ENCODE measurements around the gene WDR33.

The WDR33 gene

DNA sequence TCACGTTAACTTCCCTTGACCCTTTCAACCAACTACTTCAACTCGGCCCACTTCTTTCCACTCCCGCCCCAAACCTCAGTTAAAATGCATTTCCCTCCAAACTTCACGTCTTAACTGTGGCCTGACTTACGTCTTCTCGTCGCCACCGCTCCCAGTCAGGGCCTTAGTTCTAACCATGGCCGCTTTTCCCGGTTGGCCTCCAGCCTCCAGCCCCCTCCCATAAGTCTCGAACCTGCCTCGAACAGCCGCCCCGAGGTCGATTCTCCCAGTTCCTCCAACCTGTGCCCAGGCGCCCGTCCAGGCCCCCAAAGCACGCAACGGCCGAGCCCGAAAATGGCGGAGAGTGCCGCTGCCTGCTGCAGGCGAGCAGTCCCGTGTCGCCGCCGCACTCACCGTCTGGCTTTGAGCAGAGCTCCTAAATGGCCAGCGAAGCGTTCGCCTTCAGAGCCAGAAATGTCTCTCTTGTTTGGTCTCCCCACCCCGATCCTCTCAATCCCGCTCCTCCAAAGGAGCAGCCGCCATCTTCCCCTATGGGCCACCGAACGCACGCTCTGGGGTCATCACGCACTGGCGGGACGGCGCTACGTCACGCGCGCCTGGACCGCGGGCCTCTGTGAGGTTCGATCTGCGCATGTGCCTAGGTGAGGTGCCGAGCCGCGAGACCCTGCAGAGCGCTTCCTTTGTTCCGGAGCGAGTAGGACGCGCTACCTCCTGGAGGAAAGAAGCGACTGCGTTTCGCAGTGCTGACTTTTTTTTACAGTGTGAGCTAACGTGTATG, at the start of gene WDR33:
Gene WDR33 (minus strand): TSS at position 553 of the 778 bp plus-strand sequence. CDS start 40,190 bp downstream, outside the sequence.
- no peaks in the 10 kb centered on the region for H3K4me1 ChIP-seq (ENCODE audit: control insufficient read depth, insufficient read depth, low read length)
- H3K9me3 ChIP-seq (ENCODE audit: control insufficient read depth in 2 of 2, low read length in 2 of 2): no peaks in the 10 kb centered on the region
- no peaks in the 10 kb centered on the region for H3K27me3 ChIP-seq (ENCODE audit: control insufficient read depth in 1 of 2, insufficient read depth in 2 of 2, low read length in 2 of 2)
- no peaks in the 10 kb centered on the region for H3K36me3 ChIP-seq (ENCODE audit: control insufficient read depth in 2 of 2, insufficient read depth in 2 of 2, low read length in 2 of 2)
- H3K4me3 ChIP-seq (ENCODE audit: low read length in 2 of 2): peak within 1 kb of the TSS; percentile 66 to 98
- peak within 1 kb of the TSS; percentile 92 for H3K27ac ChIP-seq (ENCODE audit: low read length)
- peak within 1 kb of the TSS; percentile 95 to 96 for H3K9ac ChIP-seq (ENCODE audit: low read length in 2 of 2)

DNA sequence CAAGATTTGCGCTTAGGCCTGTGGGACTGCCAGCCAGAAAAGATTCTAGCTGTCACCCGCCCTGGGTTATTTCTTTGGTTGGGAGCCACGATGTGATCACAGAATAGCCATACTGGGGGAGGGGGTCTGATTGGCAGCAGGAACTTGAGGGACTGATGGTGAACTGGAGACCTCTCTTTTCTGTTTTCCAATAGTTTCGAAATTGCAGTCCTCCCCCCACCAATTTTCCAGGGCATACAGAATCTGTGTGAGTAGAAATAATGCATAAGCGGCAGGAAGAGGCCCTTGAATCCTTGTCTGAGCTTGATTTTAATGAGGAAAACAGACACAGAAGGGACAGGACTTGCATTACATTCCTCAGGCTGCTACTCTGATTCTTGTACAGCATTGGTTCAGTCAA, 49.2 kb upstream of the WDR33 start:
- H3K27me3 ChIP-seq (ENCODE audit: control insufficient read depth in 1 of 2, insufficient read depth in 2 of 2, low read length in 2 of 2): no peaks in the 10 kb centered on the region
- peaks cover 15 to 21% of the 10 kb centered on the region in 2 donors for H3K36me3 ChIP-seq (ENCODE audit: control insufficient read depth in 2 of 2, insufficient read depth in 2 of 2, low read length in 2 of 2)
- H3K4me3 ChIP-seq (ENCODE audit: low read length in 2 of 2): no peak overlapping the region
- H3K4me1 ChIP-seq (ENCODE audit: control insufficient read depth, insufficient read depth, low read length): peaks cover 15% of the 10 kb centered on the region
- no peak overlapping the region for H3K27ac ChIP-seq (ENCODE audit: low read length)
- no peak overlapping the region for H3K9ac ChIP-seq (ENCODE audit: low read length in 2 of 2)
- H3K9me3 ChIP-seq (ENCODE audit: control insufficient read depth in 2 of 2, low read length in 2 of 2): no peaks in the 10 kb centered on the region

DNA sequence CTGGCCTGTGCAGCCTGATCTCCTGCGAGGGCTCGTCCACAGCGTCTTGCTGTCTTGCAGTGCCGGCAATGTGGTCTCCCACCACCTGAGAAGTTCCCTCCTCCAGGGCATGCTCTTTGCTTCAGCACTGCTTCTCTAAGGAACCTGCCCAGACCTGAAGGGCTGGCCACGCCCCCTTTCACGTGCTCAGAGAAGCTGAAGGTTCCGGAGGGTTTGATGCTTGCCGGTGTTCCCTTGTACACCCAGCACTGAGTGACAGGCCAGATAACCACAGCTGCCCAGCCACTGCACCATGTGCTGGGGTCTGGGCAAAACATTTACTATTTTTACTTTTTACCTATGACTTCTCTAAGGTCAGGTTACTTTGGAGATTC, 48.7 kb upstream of the WDR33 start:
- peaks cover 15% of the 10 kb centered on the region for H3K4me1 ChIP-seq (ENCODE audit: control insufficient read depth, insufficient read depth, low read length)
- no peak overlapping the region for H3K9ac ChIP-seq (ENCODE audit: low read length in 2 of 2)
- H3K4me3 ChIP-seq (ENCODE audit: low read length in 2 of 2): no peak overlapping the region
- H3K27ac ChIP-seq (ENCODE audit: low read length): no peak overlapping the region
- H3K9me3 ChIP-seq (ENCODE audit: control insufficient read depth in 2 of 2, low read length in 2 of 2): no peaks in the 10 kb centered on the region
- H3K27me3 ChIP-seq (ENCODE audit: control insufficient read depth in 1 of 2, insufficient read depth in 2 of 2, low read length in 2 of 2): no peaks in the 10 kb centered on the region
- H3K36me3 ChIP-seq (ENCODE audit: control insufficient read depth in 2 of 2, insufficient read depth in 2 of 2, low read length in 2 of 2): peaks cover 11 to 17% of the 10 kb centered on the region in 2 donors

DNA sequence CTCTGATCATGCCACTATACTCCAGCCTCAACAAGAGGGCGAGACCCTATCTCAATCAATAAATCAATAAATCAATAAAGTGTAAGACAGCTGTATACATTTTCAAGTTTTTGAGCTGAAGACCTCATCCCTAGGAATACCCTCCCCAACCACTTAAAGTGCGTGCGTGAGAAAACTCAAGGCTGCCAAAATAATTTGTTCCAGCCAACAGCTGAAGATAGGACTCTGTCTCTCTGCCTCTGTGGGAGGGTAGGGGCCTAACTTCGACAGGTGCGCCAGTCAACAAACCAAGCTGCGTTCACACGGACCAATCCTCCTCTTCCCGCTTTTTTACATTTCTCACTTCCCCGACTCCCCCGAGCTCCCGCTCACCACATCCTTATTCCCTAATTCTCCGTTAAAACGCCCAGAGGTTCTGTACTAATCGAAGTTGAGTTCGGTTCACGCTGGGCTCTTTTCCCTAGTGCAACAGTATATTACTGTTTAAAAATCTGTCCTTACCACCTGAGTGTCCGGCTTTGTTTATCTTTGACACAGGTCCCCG, 46.4 kb upstream of the WDR33 start:
- Histone ChIP-seq H3K27ac (ENCODE audit: low read length) (peak overlapping the region; percentile 41), H3K9ac (ENCODE audit: low read length in 2 of 2) (peak overlapping the region; percentile 84 to 94), H3K4me3 (ENCODE audit: low read length in 2 of 2) (peak overlapping the region; percentile 67 to 91), H3K9me3 (ENCODE audit: control insufficient read depth in 2 of 2, low read length in 2 of 2) (no peaks in the 10 kb centered on the region), H3K4me1 (ENCODE audit: control insufficient read depth, insufficient read depth, low read length) (peaks cover 15% of the 10 kb centered on the region), H3K27me3 (ENCODE audit: control insufficient read depth in 1 of 2, insufficient read depth in 2 of 2, low read length in 2 of 2) (no peaks in the 10 kb centered on the region), H3K36me3 (ENCODE audit: control insufficient read depth in 2 of 2, insufficient read depth in 2 of 2, low read length in 2 of 2) (no peaks in the 10 kb centered on the region)

DNA sequence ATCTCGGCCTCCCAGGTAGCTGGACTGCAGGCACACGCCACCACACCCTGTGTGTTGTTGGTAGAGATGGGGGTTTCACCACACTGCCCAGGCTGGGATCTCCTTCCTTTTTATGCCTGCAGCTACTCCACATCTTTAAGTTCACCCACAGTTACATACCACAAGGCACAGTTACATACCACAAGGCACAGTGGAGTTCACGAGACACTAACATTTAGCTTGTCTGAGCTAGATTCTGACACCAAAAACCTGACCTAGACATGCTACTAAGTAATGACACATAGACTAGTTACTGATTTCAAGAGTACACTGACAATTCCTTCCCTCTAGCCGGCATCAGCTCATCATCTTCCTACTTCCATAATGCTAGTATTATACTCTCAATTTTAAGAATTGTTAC, 42.7 kb upstream of the WDR33 start:
- Histone ChIP-seq H3K27me3 (ENCODE audit: control insufficient read depth in 1 of 2, insufficient read depth in 2 of 2, low read length in 2 of 2) (no peaks in the 10 kb centered on the region), H3K27ac (ENCODE audit: low read length) (no peak overlapping the region), H3K36me3 (ENCODE audit: control insufficient read depth in 2 of 2, insufficient read depth in 2 of 2, low read length in 2 of 2) (peaks cover 7 to 8% of the 10 kb centered on the region in 2 donors), H3K9ac (ENCODE audit: low read length in 2 of 2) (no peak overlapping the region), H3K4me3 (ENCODE audit: low read length in 2 of 2) (no peak overlapping the region), H3K4me1 (ENCODE audit: control insufficient read depth, insufficient read depth, low read length) (peaks cover 15% of the 10 kb centered on the region), H3K9me3 (ENCODE audit: control insufficient read depth in 2 of 2, low read length in 2 of 2) (no peaks in the 10 kb centered on the region)

DNA sequence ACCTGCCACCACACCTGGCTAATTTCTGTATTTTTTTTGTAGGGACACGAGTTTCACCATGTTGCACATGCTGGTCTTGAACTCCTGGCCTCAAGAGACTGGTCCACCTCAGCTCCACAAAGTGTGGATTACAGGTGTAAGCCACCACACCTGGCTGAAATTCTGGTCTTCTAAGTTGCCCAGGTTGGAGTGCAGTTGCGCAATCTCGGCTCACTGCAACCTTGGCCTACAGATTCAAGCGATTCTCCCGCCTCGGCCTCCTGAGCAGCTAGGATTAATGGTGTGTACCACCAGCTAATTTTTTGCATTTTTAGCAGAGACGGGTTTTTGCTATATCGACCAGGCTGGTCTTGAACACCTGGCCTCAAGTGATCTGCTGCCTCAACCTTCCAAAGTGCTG, 41.4 kb upstream of the WDR33 start:
- Histone ChIP-seq H3K36me3 (ENCODE audit: control insufficient read depth in 2 of 2, insufficient read depth in 2 of 2, low read length in 2 of 2) (peaks cover 12 to 13% of the 10 kb centered on the region in 2 donors), H3K9me3 (ENCODE audit: control insufficient read depth in 2 of 2, low read length in 2 of 2) (no peaks in the 10 kb centered on the region), H3K27ac (ENCODE audit: low read length) (no peak overlapping the region), H3K27me3 (ENCODE audit: control insufficient read depth in 1 of 2, insufficient read depth in 2 of 2, low read length in 2 of 2) (no peaks in the 10 kb centered on the region), H3K4me1 (ENCODE audit: control insufficient read depth, insufficient read depth, low read length) (peaks cover 12% of the 10 kb centered on the region), H3K9ac (ENCODE audit: low read length in 2 of 2) (no peak overlapping the region), H3K4me3 (ENCODE audit: low read length in 2 of 2) (no peak overlapping the region)

DNA sequence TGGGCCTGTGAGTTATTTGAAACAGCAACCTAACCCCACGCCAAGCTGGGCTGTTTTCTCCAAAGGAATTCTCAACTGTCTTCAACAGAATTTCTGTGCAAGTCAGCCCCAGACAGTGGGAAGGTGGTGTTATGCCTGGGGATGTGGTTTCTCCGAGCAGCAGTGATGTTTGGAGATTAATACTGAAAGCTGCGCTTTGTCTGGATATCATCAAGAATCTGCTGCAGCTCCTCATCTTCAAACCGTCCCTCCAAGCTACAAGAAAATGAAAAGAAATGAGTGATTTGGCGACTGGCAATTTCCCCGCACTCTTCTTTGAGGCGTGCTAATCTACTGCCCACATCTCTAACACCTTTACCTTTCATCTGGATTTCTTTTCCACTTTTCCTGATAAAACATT, 37.0 kb upstream of the WDR33 start:
- no peak overlapping the region for H3K27ac ChIP-seq (ENCODE audit: low read length)
- no peaks in the 10 kb centered on the region for H3K4me1 ChIP-seq (ENCODE audit: control insufficient read depth, insufficient read depth, low read length)
- H3K27me3 ChIP-seq (ENCODE audit: control insufficient read depth in 1 of 2, insufficient read depth in 2 of 2, low read length in 2 of 2): no peaks in the 10 kb centered on the region
- H3K9me3 ChIP-seq (ENCODE audit: control insufficient read depth in 2 of 2, low read length in 2 of 2): no peaks in the 10 kb centered on the region
- no peak overlapping the region for H3K4me3 ChIP-seq (ENCODE audit: low read length in 2 of 2)
- H3K36me3 ChIP-seq (ENCODE audit: control insufficient read depth in 2 of 2, insufficient read depth in 2 of 2, low read length in 2 of 2): peaks cover 24 to 30% of the 10 kb centered on the region in 2 donors
- H3K9ac ChIP-seq (ENCODE audit: low read length in 2 of 2): no peak overlapping the region

DNA sequence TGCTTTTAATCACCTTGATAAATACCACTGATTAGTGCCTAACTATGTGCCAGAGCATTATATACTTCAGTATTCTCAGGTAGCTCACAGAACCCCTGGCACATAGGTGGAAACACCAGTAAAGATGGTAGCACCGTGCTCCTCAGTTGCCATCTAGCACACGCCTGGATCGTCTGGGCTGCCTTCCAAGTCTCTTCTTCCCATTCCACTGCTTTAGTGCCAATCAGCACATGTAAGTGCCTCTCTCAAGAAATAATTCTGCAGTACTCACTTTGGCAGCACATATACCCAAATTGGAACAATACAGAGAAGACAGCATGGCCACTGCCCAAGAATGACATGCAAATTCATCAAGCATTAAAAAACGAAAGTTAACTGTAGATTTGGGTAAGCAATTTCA, 34.0 kb upstream of the WDR33 start:
- Histone ChIP-seq H3K4me3 (ENCODE audit: low read length in 2 of 2) (no peak overlapping the region), H3K27ac (ENCODE audit: low read length) (no peak overlapping the region), H3K36me3 (ENCODE audit: control insufficient read depth in 2 of 2, insufficient read depth in 2 of 2, low read length in 2 of 2) (peaks cover 21 to 26% of the 10 kb centered on the region in 2 donors), H3K9ac (ENCODE audit: low read length in 2 of 2) (no peak overlapping the region), H3K9me3 (ENCODE audit: control insufficient read depth in 2 of 2, low read length in 2 of 2) (no peaks in the 10 kb centered on the region), H3K27me3 (ENCODE audit: control insufficient read depth in 1 of 2, insufficient read depth in 2 of 2, low read length in 2 of 2) (no peaks in the 10 kb centered on the region), H3K4me1 (ENCODE audit: control insufficient read depth, insufficient read depth, low read length) (no peaks in the 10 kb centered on the region)

DNA sequence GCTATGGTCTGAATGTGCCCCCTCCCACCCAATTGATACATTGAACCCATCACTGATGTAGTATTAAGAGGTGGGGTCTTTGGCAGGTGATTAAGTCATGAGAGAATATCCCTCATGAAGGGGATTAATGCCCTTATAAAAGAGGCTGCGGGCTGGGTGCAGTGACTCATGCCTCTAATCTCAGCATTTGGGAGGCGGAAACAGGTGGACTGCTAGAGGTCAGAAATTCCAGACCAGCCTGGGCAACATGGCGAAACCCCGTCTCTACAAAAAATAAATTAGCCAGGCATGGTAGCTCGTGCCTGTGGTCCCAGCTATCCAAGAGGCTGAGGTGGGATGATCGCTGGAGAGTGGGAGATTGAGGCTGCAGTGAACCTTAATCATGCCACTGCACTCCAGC, 32.7 kb upstream of the WDR33 start:
- Histone ChIP-seq H3K4me1 (ENCODE audit: control insufficient read depth, insufficient read depth, low read length) (no peaks in the 10 kb centered on the region), H3K36me3 (ENCODE audit: control insufficient read depth in 2 of 2, insufficient read depth in 2 of 2, low read length in 2 of 2) (peaks cover 16 to 23% of the 10 kb centered on the region in 2 donors), H3K4me3 (ENCODE audit: low read length in 2 of 2) (no peak overlapping the region), H3K27ac (ENCODE audit: low read length) (no peak overlapping the region), H3K27me3 (ENCODE audit: control insufficient read depth in 1 of 2, insufficient read depth in 2 of 2, low read length in 2 of 2) (no peaks in the 10 kb centered on the region), H3K9me3 (ENCODE audit: control insufficient read depth in 2 of 2, low read length in 2 of 2) (no peaks in the 10 kb centered on the region), H3K9ac (ENCODE audit: low read length in 2 of 2) (no peak overlapping the region)

DNA sequence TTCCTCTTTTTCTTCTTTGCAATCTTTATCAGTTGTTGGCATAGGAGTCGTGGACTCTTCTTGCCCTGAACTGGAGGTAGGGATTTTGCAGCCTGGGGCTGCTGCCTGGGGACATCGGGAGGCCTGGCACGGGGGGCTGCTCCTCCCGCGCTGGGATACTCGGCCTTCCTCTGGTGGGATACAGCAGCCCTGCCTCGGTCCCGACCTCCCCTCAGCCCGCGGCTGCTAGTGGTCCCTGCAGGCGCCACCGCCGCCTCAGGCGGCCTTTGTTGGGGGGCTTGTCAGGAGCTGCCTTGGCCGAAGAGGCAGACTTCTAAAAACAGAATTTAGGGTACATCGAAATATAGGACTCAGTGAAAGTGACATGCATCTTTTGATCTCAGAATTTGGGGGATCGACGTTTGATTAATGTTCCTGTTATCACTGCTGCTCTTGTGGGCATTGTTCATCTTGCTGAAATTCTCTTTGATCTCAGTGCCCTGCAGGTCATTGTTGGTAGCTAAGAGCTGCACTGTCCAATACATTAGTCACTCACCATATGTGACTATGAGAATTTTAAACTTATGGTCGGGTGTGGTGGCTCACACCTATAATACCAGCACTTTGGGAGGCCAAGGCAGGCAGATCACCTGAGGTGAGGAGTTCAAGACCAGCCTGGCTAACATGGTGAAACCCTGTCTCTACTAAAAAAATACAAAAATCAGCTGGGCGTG, 30.7 kb upstream of the WDR33 start:
- Histone ChIP-seq H3K4me3 (ENCODE audit: low read length in 2 of 2) (no peak overlapping the region), H3K4me1 (ENCODE audit: control insufficient read depth, insufficient read depth, low read length) (no peaks in the 10 kb centered on the region), H3K27ac (ENCODE audit: low read length) (no peak overlapping the region), H3K9ac (ENCODE audit: low read length in 2 of 2) (no peak overlapping the region), H3K9me3 (ENCODE audit: control insufficient read depth in 2 of 2, low read length in 2 of 2) (no peaks in the 10 kb centered on the region), H3K36me3 (ENCODE audit: control insufficient read depth in 2 of 2, insufficient read depth in 2 of 2, low read length in 2 of 2) (peaks cover 5 to 10% of the 10 kb centered on the region in 2 donors), H3K27me3 (ENCODE audit: control insufficient read depth in 1 of 2, insufficient read depth in 2 of 2, low read length in 2 of 2) (no peaks in the 10 kb centered on the region)
